ENCODE data around the gene ETDB. TPM values are rescaled to one million over a fixed set of nuclear protein-coding genes. Genes with fewer than 3 reads are reported as not detected.
"Not testable (repeated sequence)": the region's sequence is repeated elsewhere in the genome, so short reads cannot be mapped to it uniquely, and the experiment has no call there.

Gene ETDB
- polyA plus RNA-seq (2011; rRNA removed): not detected in 2 replicates
- polyA plus RNA-seq (2012; cell fraction: cytosol; rRNA removed): not detected in 2 replicates
- polyA plus RNA-seq (2012; cell fraction: nucleus; rRNA removed): not detected in 2 replicates
- not detected in 3 replicates for polyA plus RNA-seq (2017; fragmentation: RNase III; extraction: RNeasy Plus Mini Kit Qiagen cat#74134 plus additional on column Dnase treatment)
- polyA minus RNA-seq (2011; rRNA and poly(A)+ RNA removed): not detected in 2 replicates

- no CpG with 5 or more reads among the region's 1 CpG for WGBS (ENCODE audit: missing lambda C conversion rate)
- ATAC-seq; H3K4me3 ChIP-seq; CTCF ChIA-PET; H3K27ac ChIP-seq; H3K9me3 ChIP-seq; DNase-seq (ENCODE audit: low read depth in 1 of 2, low spot score in 1 of 2); H3K4me1 ChIP-seq; H3K4me2 ChIP-seq; POLR2A ChIA-PET: not testable (repeated sequence)
- FAIRE-seq: peak; percentile 93
These were observed at the start of gene ETDB for GRCh38 chrX:135120056-135120576. TSS of gene ETDB (minus strand) at chrX:135120526. CDS start at chrX:135119261, 1,265 bp downstream.

GRCh38 chrX:135169534-135169933, 49.2 kb upstream of the ETDB start:
- ATAC-seq; H3K27ac ChIP-seq; H3K9me3 ChIP-seq; H3K4me1 ChIP-seq; DNase-seq (ENCODE audit: low read depth in 1 of 2, low spot score in 1 of 2); H3K4me2 ChIP-seq; POLR2A ChIA-PET; CTCF ChIA-PET; H3K4me3 ChIP-seq: not testable (repeated sequence)
- FAIRE-seq: peak; percentile 59
- 3% methylated on average over 3 of the region's 3 CpGs for WGBS (ENCODE audit: missing lambda C conversion rate)

- 1% methylated on average over 3 of the region's 3 CpGs for WGBS (ENCODE audit: missing lambda C conversion rate)
- ChIA-PET POLR2A (no interaction called here), CTCF (no interaction called here)
- H3K4me2 ChIP-seq: no peak overlapping the region
- DNase-seq (ENCODE audit: low read depth in 1 of 2, low spot score in 1 of 2) (no peak), ATAC-seq (no peak), FAIRE-seq (peak; percentile 95)
- no peak for TF ChIP-seq FOXS1 (CRISPR knock-in tag; IDR thresholded peaks at IDR 0.05)
- TF ChIP-seq POLR2A (IDR thresholded peaks at IDR 0.05; ENCODE audit: low read length): no peak
- no peak for TF ChIP-seq CTCF (IDR thresholded peaks at IDR 0.05)
- TF ChIP-seq NFE2L2 (conservative IDR thresholded peaks at IDR 0.05; ENCODE audit: low read length): no peak
- TF ChIP-seq BHLHE40 (IDR thresholded peaks at IDR 0.05; ENCODE audit: low read depth, low read length): no peak
- TF ChIP-seq GATA3 (IDR thresholded peaks at IDR 0.05; ENCODE audit: borderline replicate concordance): no peak
- no peaks in the 10 kb centered on the region for H3K4me1 ChIP-seq
- no peak overlapping the region for H3K4me3 ChIP-seq
- H3K27ac ChIP-seq: no peak overlapping the region
- no peaks in the 10 kb centered on the region for H3K9me3 ChIP-seq
These were observed 48.2 kb upstream of the ETDB start for GRCh38 chrX:135168486-135168885.

GRCh38 chrX:135154688-135155087, 34.4 kb upstream of the ETDB start:
- H3K4me2 ChIP-seq; CTCF ChIA-PET; ATAC-seq; H3K4me3 ChIP-seq; DNase-seq (ENCODE audit: low read depth in 1 of 2, low spot score in 1 of 2); H3K4me1 ChIP-seq; POLR2A ChIA-PET; H3K9me3 ChIP-seq; H3K27ac ChIP-seq: not testable (repeated sequence)
- WGBS (ENCODE audit: missing lambda C conversion rate): no CpG with 5 or more reads among the region's 3 CpGs
- peak; percentile 88 for FAIRE-seq

GRCh38 chrX:135126145-135126544, 5.8 kb upstream of the ETDB start:
- H3K4me3 ChIP-seq; H3K9me3 ChIP-seq; CTCF ChIA-PET; POLR2A ChIA-PET; H3K4me1 ChIP-seq; FAIRE-seq; H3K4me2 ChIP-seq; ATAC-seq; DNase-seq (ENCODE audit: low read depth in 1 of 2, low spot score in 1 of 2); H3K27ac ChIP-seq: not testable (repeated sequence)
- no CpG with 5 or more reads among the region's 6 CpGs for WGBS (ENCODE audit: missing lambda C conversion rate)

GRCh38 chrX:135116064-135116463, 4.3 kb downstream of the ETDB start:
- H3K4me3 ChIP-seq; H3K4me2 ChIP-seq; H3K27ac ChIP-seq; H3K9me3 ChIP-seq; POLR2A ChIA-PET; CTCF ChIA-PET; H3K4me1 ChIP-seq; DNase-seq (ENCODE audit: low read depth in 1 of 2, low spot score in 1 of 2); ATAC-seq: not testable (repeated sequence)
- FAIRE-seq: peak; percentile 98
- no CpG with 5 or more reads among the region's 2 CpGs for WGBS (ENCODE audit: missing lambda C conversion rate)

- Histone ChIP-seq H3K27ac (no peak overlapping the region), H3K4me2 (no peak overlapping the region), H3K4me1 (no peaks in the 10 kb centered on the region), H3K9me3 (no peaks in the 10 kb centered on the region), H3K4me3 (no peak overlapping the region)
- FAIRE-seq: no peak
- DNase-seq (ENCODE audit: low read depth in 1 of 2, low spot score in 1 of 2): no peak
- ChIA-PET CTCF (no interaction called here), POLR2A (no interaction called here)
- 30% methylated on average over 2 of the region's 2 CpGs for WGBS (ENCODE audit: missing lambda C conversion rate)
- ATAC-seq: no peak
- TF ChIP-seq RNF2 (IDR thresholded peaks at IDR 0.05; ENCODE audit: borderline replicate concordance, low read depth) (no peak), PHF8 (IDR thresholded peaks at IDR 0.05; ENCODE audit: borderline replicate concordance, low read depth) (no peak), MAX (IDR thresholded peaks at IDR 0.05) (no peak), CHD4 (IDR thresholded peaks at IDR 0.05; ENCODE audit: borderline replicate concordance) (no peak), ELK1 (IDR thresholded peaks at IDR 0.05; ENCODE audit: low read depth, low read length) (no peak), RARB (CRISPR knock-in tag; IDR thresholded peaks at IDR 0.05) (no peak), MAFK (IDR thresholded peaks at IDR 0.05; ENCODE audit: partially characterized antibody) (no peak), HOXA7 (CRISPR knock-in tag; IDR thresholded peaks at IDR 0.05) (no peak), CBX8 (IDR thresholded peaks at IDR 0.05) (no peak), ATOH8 (CRISPR knock-in tag; IDR thresholded peaks at IDR 0.05; ENCODE audit: low read depth) (no peak), GATA3 (IDR thresholded peaks at IDR 0.05; ENCODE audit: borderline replicate concordance) (no peak), ZNF302 (CRISPR knock-in tag; IDR thresholded peaks at IDR 0.05) (no peak)
These were observed 5.9 kb downstream of the ETDB start for GRCh38 chrX:135114392-135114791.
